HepG2 (cell line): ENCODE data around the gene HSF4. TPM values are rescaled to one million over a fixed set of nuclear protein-coding genes. Genes with fewer than 3 reads are reported as not detected.

Source experiments
- ARNTL ChIP-seq: sonication (generic); formaldehyde crosslinking; IDR thresholded peaks from 2 replicates; pipeline ENCODE4 v1.4.0; 2020; ENCODE audit warnings: mild to moderate bottlenecking, missing genetic modification reagents
- DPF2 ChIP-seq: sonication (generic); formaldehyde crosslinking; IDR thresholded peaks from 2 replicates; pipeline ENCODE4 v1.4.0; 2020; ENCODE audit warnings: mild to moderate bottlenecking, low read depth, missing genetic modification reagents, borderline replicate concordance
- EEA1 ChIP-seq: sonication (generic); formaldehyde crosslinking; IDR thresholded peaks from 2 replicates; pipeline ENCODE4 v1.5.1; 2020; ENCODE audit warnings: mild to moderate bottlenecking, missing genetic modification reagents, borderline replicate concordance
- EP300 ChIP-seq, 3 experiments: sonication (generic) in 1 of 3; formaldehyde crosslinking in 1 of 3; IDR thresholded peaks; 2 replicates each; pipeline versions ENCODE4 v1.5.1 to v1.6.1; 2011 to 2020; ENCODE audit warnings: low read depth in 2 of 3, low read length in 2 of 3, borderline replicate concordance in 1 of 3, improper control_type of control experiment in 1 of 3, mild to moderate bottlenecking in 1 of 3, missing genetic modification reagents in 1 of 3, moderate library complexity in 1 of 3
- HNRNPUL1 ChIP-seq: fragments of 200-400 bp; formaldehyde crosslinking; IDR thresholded peaks from 2 replicates; pipeline ENCODE4 v1.6.1; 2017; ENCODE audit warnings: low read depth, mild to moderate bottlenecking, low read length, moderate library complexity
- MED1 ChIP-seq: sonication (generic); formaldehyde crosslinking; IDR thresholded peaks from 2 replicates; pipeline ENCODE4 v1.4.0; 2020; ENCODE audit warnings: missing genetic modification reagents
- MIER2 ChIP-seq: IDR thresholded peaks from 2 replicates; pipeline ENCODE4 v1.6.1; 2016; ENCODE audit warnings: missing biosample characterization, missing genetic modification reagents
- PAXIP1 ChIP-seq: sonication (generic); formaldehyde crosslinking; conservative IDR thresholded peaks from 2 replicates; pipeline ENCODE4 v1.4.0; 2020; ENCODE audit warnings: mild to moderate bottlenecking, missing genetic modification reagents, moderate library complexity
- RBFOX2 ChIP-seq: fragments of 200-400 bp; formaldehyde crosslinking; IDR thresholded peaks from 2 replicates; pipeline ENCODE4 v1.6.1; 2017; ENCODE audit warnings: low read depth, mild to moderate bottlenecking, low read length
- SAFB2 ChIP-seq: sonication (generic); formaldehyde crosslinking; IDR thresholded peaks from 2 replicates; pipeline ENCODE4 v1.5.1; 2020; ENCODE audit warnings: missing genetic modification reagents, low read depth, mild to moderate bottlenecking, borderline replicate concordance
- SNAPC2 ChIP-seq: sonication (generic); formaldehyde crosslinking; IDR thresholded peaks from 2 replicates; pipeline ENCODE4 v1.8.1; 2022; ENCODE audit warnings: mild to moderate bottlenecking, missing genetic modification reagents
- SOX5 ChIP-seq: IDR thresholded peaks from 2 replicates; pipeline ENCODE4 v1.6.1; 2016; ENCODE audit warnings: borderline replicate concordance
- THAP9 ChIP-seq: sonication (generic); formaldehyde crosslinking; IDR thresholded peaks from 2 replicates; pipeline ENCODE4; 2020; ENCODE audit warnings: missing genetic modification reagents, mild to moderate bottlenecking, borderline replicate concordance
- polyA plus RNA-seq, 8 experiments: library from polyadenylated mRNA; depleted of rRNA in 3 of 8; stranded (reverse) in 7 of 8; unstranded in 1 of 8; fragments of >200 nt; fragmentation: Illumina TruSeq in 4 of 8; extraction: Trizol in 4 of 8; gene quantifications; 2 replicates each; pipeline versions ENCODE4 v1.2.1 to v1.2.3, GENCODE V29; 2011 to 2016; ENCODE audit warnings: low read depth in 4 of 8, missing spikeins in 1 of 8, mixed read lengths in 1 of 8; ENCODE audit not compliant: insufficient read depth in 1 of 8
- total RNA-seq, 5 experiments: library from RNA; depleted of rRNA; stranded (reverse); fragments of >200 nt; fragmentation: Illumina TruSeq; extraction: Trizol; gene quantifications; 2 replicates each; pipeline ENCODE4 v1.2.3, GENCODE V29; 2016; ENCODE audit warnings: low read depth in 1 of 5
- TF ChIP-seq, protein P1 (sequence below): sonication (generic); formaldehyde crosslinking; IDR thresholded peaks from 2 replicates; pipeline ENCODE4 v1.8.1; 2023; ENCODE audit warnings: mild to moderate bottlenecking, missing genetic modification reagents
- TF ChIP-seq, protein P2 (sequence below): sonication (generic); formaldehyde crosslinking; IDR thresholded peaks from 2 replicates; pipeline ENCODE4 v1.8.0; 2022; ENCODE audit warnings: missing genetic modification reagents, mild to moderate bottlenecking, borderline replicate concordance
- TF ChIP-seq, protein P3 (sequence below): sonication (generic); formaldehyde crosslinking; IDR thresholded peaks from 2 replicates; pipeline ENCODE4 v1.4.0; 2020; ENCODE audit warnings: missing genetic modification reagents

The HSF4 gene
- total and polyA plus RNA-seq, 2 of the 13 experiments (the other 11 are each of a cell fraction or from before 2014, with no cell fraction given): 3.5 to 16.9 TPM

DNA sequence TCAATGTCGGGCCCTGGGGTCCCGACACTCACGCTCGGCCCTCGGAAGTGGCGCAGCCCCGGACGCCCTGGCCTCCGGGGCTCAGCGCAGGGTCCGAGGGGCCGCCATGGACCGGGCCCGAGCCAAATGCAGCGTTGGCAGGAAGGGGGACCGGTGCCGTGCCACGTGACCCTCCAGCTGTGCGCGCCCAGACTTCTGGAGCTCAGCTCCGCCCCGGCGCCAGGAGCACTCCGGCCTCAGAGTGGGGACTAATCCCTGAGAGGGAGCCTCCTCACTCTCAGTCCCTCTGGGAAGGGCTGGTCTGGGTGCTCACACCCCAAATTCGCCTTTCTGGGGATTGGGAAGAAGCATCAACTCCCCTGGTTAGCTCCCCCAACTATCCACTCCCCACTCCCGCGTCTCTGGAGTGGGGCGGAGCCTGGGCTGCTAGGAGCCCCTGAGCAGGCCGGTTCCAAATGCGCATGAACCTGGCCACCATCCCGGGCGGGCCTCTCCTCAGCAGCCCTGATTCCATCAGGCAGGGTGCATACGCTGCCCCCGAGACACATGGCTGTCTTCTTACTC lies 13.6 kb upstream of the HSF4 start, which contains the start of gene B3GNT9 (continued):
- peak in 1 of 2 experiments; percentile 33; a peak in 1 of 4 replicates for TF ChIP-seq EP300 (IDR thresholded peaks at IDR 0.05; ENCODE audit: low read depth in 2 of 2, low read length in 2 of 2)
- TF ChIP-seq EP300 (CRISPR knock-in tag; IDR thresholded peaks at IDR 0.05; ENCODE audit: borderline replicate concordance): no peak
- no peak for TF ChIP-seq SOX5 (CRISPR knock-in tag)
- peak; percentile 54; the same call in 1 of the 2 replicates for TF ChIP-seq EEA1 (CRISPR knock-in tag)
- TF ChIP-seq MIER2 (CRISPR knock-in tag): no peak
- TF ChIP-seq, protein P1, sequence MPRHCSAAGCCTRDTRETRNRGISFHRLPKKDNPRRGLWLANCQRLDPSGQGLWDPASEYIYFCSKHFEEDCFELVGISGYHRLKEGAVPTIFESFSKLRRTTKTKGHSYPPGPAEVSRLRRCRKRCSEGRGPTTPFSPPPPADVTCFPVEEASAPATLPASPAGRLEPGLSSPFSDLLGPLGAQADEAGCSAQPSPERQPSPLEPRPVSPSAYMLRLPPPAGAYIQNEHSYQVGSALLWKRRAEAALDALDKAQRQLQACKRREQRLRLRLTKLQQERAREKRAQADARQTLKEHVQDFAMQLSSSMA (CRISPR knock-in tag): peak; percentile 83
- TF ChIP-seq, protein P2, sequence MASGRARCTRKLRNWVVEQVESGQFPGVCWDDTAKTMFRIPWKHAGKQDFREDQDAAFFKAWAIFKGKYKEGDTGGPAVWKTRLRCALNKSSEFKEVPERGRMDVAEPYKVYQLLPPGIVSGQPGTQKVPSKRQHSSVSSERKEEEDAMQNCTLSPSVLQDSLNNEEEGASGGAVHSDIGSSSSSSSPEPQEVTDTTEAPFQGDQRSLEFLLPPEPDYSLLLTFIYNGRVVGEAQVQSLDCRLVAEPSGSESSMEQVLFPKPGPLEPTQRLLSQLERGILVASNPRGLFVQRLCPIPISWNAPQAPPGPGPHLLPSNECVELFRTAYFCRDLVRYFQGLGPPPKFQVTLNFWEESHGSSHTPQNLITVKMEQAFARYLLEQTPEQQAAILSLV: peak; percentile 67; the same call in 1 of the 2 replicates
- no peak for TF ChIP-seq DPF2
- no peak for TF ChIP-seq HNRNPUL1
- peak; percentile 94 for TF ChIP-seq ARNTL (CRISPR knock-in tag)
- TF ChIP-seq SAFB2 (CRISPR knock-in tag): no peak
- TF ChIP-seq, protein P3, sequence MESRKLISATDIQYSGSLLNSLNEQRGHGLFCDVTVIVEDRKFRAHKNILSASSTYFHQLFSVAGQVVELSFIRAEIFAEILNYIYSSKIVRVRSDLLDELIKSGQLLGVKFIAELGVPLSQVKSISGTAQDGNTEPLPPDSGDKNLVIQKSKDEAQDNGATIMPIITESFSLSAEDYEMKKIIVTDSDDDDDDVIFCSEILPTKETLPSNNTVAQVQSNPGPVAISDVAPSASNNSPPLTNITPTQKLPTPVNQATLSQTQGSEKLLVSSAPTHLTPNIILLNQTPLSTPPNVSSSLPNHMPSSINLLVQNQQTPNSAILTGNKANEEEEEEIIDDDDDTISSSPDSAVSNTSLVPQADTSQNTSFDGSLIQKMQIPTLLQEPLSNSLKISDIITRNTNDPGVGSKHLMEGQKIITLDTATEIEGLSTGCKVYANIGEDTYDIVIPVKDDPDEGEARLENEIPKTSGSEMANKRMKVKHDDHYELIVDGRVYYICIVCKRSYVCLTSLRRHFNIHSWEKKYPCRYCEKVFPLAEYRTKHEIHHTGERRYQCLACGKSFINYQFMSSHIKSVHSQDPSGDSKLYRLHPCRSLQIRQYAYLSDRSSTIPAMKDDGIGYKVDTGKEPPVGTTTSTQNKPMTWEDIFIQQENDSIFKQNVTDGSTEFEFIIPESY: no peak; the same call in 1 of the 2 replicates
- TF ChIP-seq RBFOX2: peak; percentile 44; the same call in 1 of the 2 replicates
- TF ChIP-seq THAP9 (CRISPR knock-in tag): peak; percentile 71; the same call in 1 of the 2 replicates
- TF ChIP-seq MED1 (CRISPR knock-in tag): peak; percentile 8; the same call in 1 of the 2 replicates
- TF ChIP-seq PAXIP1 (CRISPR knock-in tag): peak; percentile 45
- no peak; the same call in 1 of the 2 replicates for TF ChIP-seq SNAPC2 (CRISPR knock-in tag)
